T-helper 22 cell (primary cell): ENCODE measurements around the gene CLEC2L.
"Not testable (repeated sequence)": the region's sequence is repeated elsewhere in the genome, so short reads cannot be mapped to it uniquely, and the experiment has no call there.

ENCODE experiments used
- DNase-seq: peaks from one replicate; pipeline ENCODE4 v3.0.0-alpha.2; 2020; ENCODE audit warnings: low read depth

CLEC2L gene

GRCh38 chr7:139523968-139524815 lies 707 bp downstream of the CLEC2L start:
- DNase-seq: no peak

- no peak for DNase-seq
Measured at GRCh38 chr7:139525239-139525638, 1.8 kb downstream of the CLEC2L start.

- DNase-seq: no peak
Measured at GRCh38 chr7:139525750-139526149, 2.3 kb downstream of the CLEC2L start.

GRCh38 chr7:139526578-139527544 lies 3.4 kb downstream of the CLEC2L start:
- no peak for DNase-seq

GRCh38 chr7:139531094-139531493 lies 7.6 kb downstream of the CLEC2L start:
- DNase-seq: no peak

- DNase-seq: no peak
Measured at GRCh38 chr7:139532636-139533155, 9.2 kb downstream of the CLEC2L start.

GRCh38 chr7:139534096-139534495 lies 10.6 kb downstream of the CLEC2L start:
- no peak for DNase-seq

- no peak for DNase-seq
Measured at GRCh38 chr7:139534966-139535651, 11.6 kb downstream of the CLEC2L start.

GRCh38 chr7:139536152-139536551 lies 12.7 kb downstream of the CLEC2L start:
- DNase-seq: no peak

- no peak for DNase-seq
Measured at GRCh38 chr7:139538881-139539635, 15.6 kb downstream of the CLEC2L start.

GRCh38 chr7:139540203-139540602 lies 16.7 kb downstream of the CLEC2L start:
- no peak for DNase-seq

GRCh38 chr7:139541600-139542307 lies 18.3 kb downstream of the CLEC2L start:
- no peak for DNase-seq

- no peak for DNase-seq
Measured at GRCh38 chr7:139542308-139543151, 19.0 kb downstream of the CLEC2L start.

GRCh38 chr7:139543801-139544603 lies 20.5 kb downstream of the CLEC2L start:
- no peak for DNase-seq

- DNase-seq: no peak
Measured at GRCh38 chr7:139544645-139545044, 21.2 kb downstream of the CLEC2L start.

- no peak for DNase-seq
Measured at GRCh38 chr7:139548302-139549028, 25.0 kb downstream of the CLEC2L start.

- DNase-seq: not testable (repeated sequence)
Measured at GRCh38 chr7:139553991-139554700, 30.7 kb downstream of the CLEC2L start.
